IMR-90 (cell line): ENCODE measurements around the gene CFH. TPM values are rescaled to one million over a fixed set of nuclear protein-coding genes. Genes with fewer than 3 reads are reported as not detected.

Source experiments
- ATAC-seq: fragments of 200-7000 bp; cut with Tn5 transposase; 2 replicates; pipeline ENCODE4 v1.9.1; 2020; ENCODE audit warnings: low read depth, mild to moderate bottlenecking, moderate library complexity
- BruUV-seq: library from RNA; stranded (reverse); fragments of 400-500 nt; replicated peaks from 2 replicates; lab custom pipeline; 2021; lab: Mats Ljungman, UMichigan
- CTCF ChIA-PET: fragments of 300-600 bp; formaldehyde crosslinking; extraction: SDS; loops from one replicate; lab custom pipeline; 2021; ENCODE audit warnings: antibody characterized with exemption; lab: Yijun Ruan, JAX
- POLR2A ChIA-PET: fragments of 300-600 bp; sonication (Branson Sonifier 250); formaldehyde crosslinking; loops from one replicate; lab custom pipeline; 2022; ENCODE audit warnings: antibody characterized with exemption; ENCODE audit not compliant: unreplicated experiment; lab: Charles Lee
- DNase-seq: peaks from one replicate; pipeline ENCODE4 v3.0.0; 2013
- H2AFZ ChIP-seq: replicated peaks from 2 replicates; pipeline ENCODE3; 2013; ENCODE audit warnings: low read length, mild to moderate bottlenecking; ENCODE audit not compliant: poor library complexity
- H2AK5ac ChIP-seq: 2 replicates; pipeline ENCODE4 v1.6.1; 2013; ENCODE audit warnings: low read depth, low read length, inconsistent platforms
- H2AK9ac ChIP-seq: replicated peaks from 2 replicates; pipeline ENCODE3; 2013; ENCODE audit warnings: mild to moderate bottlenecking, low read depth, low read length, moderate library complexity; ENCODE audit not compliant: poor library complexity
- H2BK120ac ChIP-seq: 2 replicates; pipeline ENCODE4 v1.6.1; 2013; ENCODE audit warnings: low read depth, low read length, inconsistent platforms
- H2BK15ac ChIP-seq: 3 replicates; pipeline ENCODE4 v1.6.1; 2013; ENCODE audit warnings: low read depth, low read length, inconsistent platforms
- H2BK20ac ChIP-seq: 2 replicates; pipeline ENCODE4 v1.6.1; 2013; ENCODE audit warnings: low read depth, mild to moderate bottlenecking, inconsistent platforms, low read length, moderate library complexity
- H2BK5ac ChIP-seq: 2 replicates; pipeline ENCODE4 v1.6.1; 2013; ENCODE audit warnings: mild to moderate bottlenecking, low read depth, low read length, inconsistent platforms; ENCODE audit not compliant: poor library complexity, severe bottlenecking
- H3K14ac ChIP-seq: replicated peaks from 2 replicates; pipeline ENCODE4 v1.6.1; 2013; ENCODE audit warnings: low read depth, low read length, inconsistent platforms
- H3K18ac ChIP-seq: 2 replicates; pipeline ENCODE4 v1.6.1; 2013; ENCODE audit warnings: low read depth, low read length, control low read depth
- H3K23ac ChIP-seq: 2 replicates; pipeline ENCODE4 v1.6.1; 2013; ENCODE audit warnings: low read depth, low read length, inconsistent platforms
- H3K27ac ChIP-seq: 2 replicates; pipeline ENCODE4 v1.5.1; 2013; ENCODE audit warnings: mild to moderate bottlenecking, control low read depth, low read length; ENCODE audit not compliant: insufficient read depth
- H3K27me3 ChIP-seq: 2 replicates; pipeline ENCODE4 v1.6.1; 2013; ENCODE audit warnings: low read length; ENCODE audit not compliant: control insufficient read depth, insufficient read depth
- H3K36me3 ChIP-seq: 2 replicates; pipeline ENCODE4 v1.6.1; 2013; ENCODE audit warnings: low read length, mixed read lengths; ENCODE audit not compliant: control insufficient read depth, insufficient read depth
- H3K4ac ChIP-seq: 2 replicates; pipeline ENCODE4 v1.6.1; 2013; ENCODE audit warnings: low read depth, low read length, inconsistent platforms
- H3K4me1 ChIP-seq: 2 replicates; pipeline ENCODE4 v1.6.1; 2013; ENCODE audit warnings: low read length, mixed read lengths; ENCODE audit not compliant: control insufficient read depth, insufficient read depth
- H3K4me2 ChIP-seq: 2 replicates; pipeline ENCODE4 v1.6.1; 2013; ENCODE audit warnings: low read depth, mild to moderate bottlenecking, control low read depth, low read length, moderate library complexity
- H3K4me3 ChIP-seq: 2 replicates; pipeline ENCODE4 v1.5.1; 2013; ENCODE audit warnings: low read depth, mild to moderate bottlenecking, control low read depth, low read length, moderate library complexity; ENCODE audit not compliant: insufficient read depth
- H3K56ac ChIP-seq: 2 replicates; pipeline ENCODE4 v1.6.1; 2013; ENCODE audit warnings: low read length, inconsistent platforms; ENCODE audit not compliant: insufficient read depth; ENCODE audit errors: extremely low read depth
- H3K79me1 ChIP-seq, 2 experiments: 2 replicates each; pipeline ENCODE4 v1.6.1; 2013; ENCODE audit warnings: low read length in 2 of 2, inconsistent platforms in 1 of 2, low read depth in 1 of 2
- H3K9ac ChIP-seq: 2 replicates; pipeline ENCODE4 v1.6.1; 2013; ENCODE audit warnings: low read depth, low read length, control low read depth
- H3K9me1 ChIP-seq: 2 replicates; pipeline ENCODE4 v1.6.1; 2013; ENCODE audit warnings: low read length, inconsistent platforms; ENCODE audit not compliant: insufficient read depth
- H3K9me3 ChIP-seq: 2 replicates; pipeline ENCODE4 v1.6.1; 2013; ENCODE audit warnings: low read length; ENCODE audit not compliant: control insufficient read depth, insufficient read depth
- H4K20me1 ChIP-seq: 2 replicates; pipeline ENCODE4 v1.6.1; 2013; ENCODE audit warnings: low read length, inconsistent platforms; ENCODE audit not compliant: insufficient read depth
- H4K5ac ChIP-seq: 2 replicates; pipeline ENCODE4 v1.6.1; 2013; ENCODE audit warnings: mild to moderate bottlenecking, low read depth, low read length, control low read depth
- H4K8ac ChIP-seq, 2 experiments: 2 replicates each; pipeline ENCODE4 v1.6.1; 2013; ENCODE audit warnings: low read depth in 2 of 2, low read length in 2 of 2, control low read depth in 1 of 2, inconsistent platforms in 1 of 2
- H4K91ac ChIP-seq: 2 replicates; pipeline ENCODE4 v1.6.1; 2013; ENCODE audit warnings: low read depth, low read length, inconsistent platforms; ENCODE audit not compliant: insufficient read depth
- CEBPB ChIP-seq: IDR thresholded peaks from 2 replicates; pipeline ENCODE4 v1.6.1; 2012; ENCODE audit warnings: low read depth, low read length, improper control_type of control experiment
- CHD1 ChIP-seq: IDR thresholded peaks from 2 replicates; pipeline ENCODE4 v1.6.1; 2012; ENCODE audit warnings: low read depth, low read length, improper control_type of control experiment
- CTCF ChIP-seq: conservative IDR thresholded peaks from 2 replicates; pipeline ENCODE4 v1.5.1; 2012; ENCODE audit warnings: mild to moderate bottlenecking, low read depth, low read length, improper control_type of control experiment
- MAZ ChIP-seq: IDR thresholded peaks from 2 replicates; pipeline ENCODE4 v1.6.1; 2012; ENCODE audit warnings: low read depth, mild to moderate bottlenecking, low read length, improper control_type of control experiment, moderate library complexity, borderline replicate concordance
- POLR2A ChIP-seq: IDR thresholded peaks from 2 replicates; pipeline ENCODE4 v1.6.1; 2012; ENCODE audit warnings: mild to moderate bottlenecking, low read depth, low read length
- WGBS, 2 experiments: methylation state at CpG; one replicate each; pipeline versions ENCODE4 v1.1.5 to v1.1.7; 2013; ENCODE audit warnings: missing lambda C conversion rate in 2 of 2; ENCODE audit not compliant: insufficient read length in 1 of 2; ENCODE audit errors: extremely low coverage in 2 of 2; 5-methylcytosine and 5-hydroxymethylcytosine counted together
- dilution Hi-C: fragments of 300-500 bp; cut with HindIII; formaldehyde crosslinking; loops from one replicate; pipeline ENCODE4 v1.14.3; 2018; ENCODE audit warnings: low sequenced_read_pairs; ENCODE audit not compliant: unreplicated experiment
- in situ Hi-C: fragments of 300-500 bp; cut with MboI; formaldehyde crosslinking; loops from 3 replicates; pipeline ENCODE4 v1.14.3; 2019; ENCODE audit warnings: low sequenced_read_pairs, inconsistent platforms, mixed read lengths
- intact Hi-C: fragments of 100-400 bp; cut with micrococcal nuclease; formaldehyde crosslinking; loops from 2 replicates; pipeline ENCODE4 v1.10.0; 2022
- polyA plus RNA-seq, 3 experiments: library from polyadenylated mRNA; depleted of rRNA; stranded (reverse); fragments of >200 nt; gene quantifications; 2 replicates each; pipeline ENCODE4 v1.2.3, GENCODE V29; 2012; ENCODE audit warnings: low replicate concordance in 1 of 3
- total RNA-seq: library from RNA; depleted of rRNA; stranded (reverse); fragments of >200 nt; gene quantifications from 2 replicates; pipeline ENCODE4 v1.2.3, GENCODE V29; 2012
- TF ChIP-seq, protein P1 (sequence below): fragments of 150-350 bp; IDR thresholded peaks from 2 replicates; pipeline ENCODE4 v1.6.1; 2017; ENCODE audit warnings: mild to moderate bottlenecking, antibody characterized with exemption, low read length, low read depth

CFH gene
- total and polyA plus RNA-seq, 2 of the 4 experiments (the other 2 are of a cell fraction), result 6.3 to 12.1 TPM

DNA sequence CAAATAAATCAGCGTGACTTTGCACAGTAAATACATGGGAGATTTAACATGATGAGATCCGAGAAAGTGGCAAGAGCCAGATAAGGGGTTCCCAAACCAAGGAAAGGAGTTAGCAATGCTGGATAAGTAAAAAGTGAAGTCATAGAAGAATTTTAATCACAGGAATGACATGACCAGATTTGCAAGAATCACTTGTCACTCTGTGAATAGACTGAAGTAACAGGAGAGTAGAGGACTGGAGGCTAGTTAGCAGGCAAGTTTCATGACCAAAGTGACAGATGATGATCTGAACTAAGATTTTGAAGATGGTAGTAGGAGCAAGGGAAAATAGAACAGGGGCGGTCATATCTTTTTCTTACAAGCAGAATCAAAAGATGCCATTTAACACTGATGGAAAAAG is 8.4 kb downstream of the CFH start:
- H3K9me1 ChIP-seq, result no peaks in the 10 kb centered on the region; the same call in 1 of the 2 replicates
- no peak overlapping the region for H3K23ac ChIP-seq
- no peak overlapping the region for H3K4me2 ChIP-seq
- no peaks in the 10 kb centered on the region for H3K27me3 ChIP-seq
- BruUV-seq, result no TSS peak
- DNase-seq, result no peak
- H2BK20ac ChIP-seq, result no peak overlapping the region
- no peak overlapping the region for H3K4me3 ChIP-seq
- POLR2A ChIA-PET, result no interaction called here
- no peak overlapping the region for H2BK120ac ChIP-seq
- H2AK9ac ChIP-seq, result no peak overlapping the region
- dilution Hi-C loops, result loop anchor here (25.0 kb wide), 1 partner anchor 323 kb away; no protein-coding TSS in a partner anchor
- H2BK5ac ChIP-seq, result no peak overlapping the region
- intact Hi-C loops, result loop anchor here (2.0 kb wide), 1 partner anchor 511 kb away; no protein-coding TSS in a partner anchor
- no peak overlapping the region for H3K14ac ChIP-seq
- H4K5ac ChIP-seq, result no peak overlapping the region
- CTCF ChIA-PET, result interaction anchor here (0.6 to 1.6 kb wide), 5 partner anchors 302 to 512 kb away, joined by 3 to 9 read pairs (median 4); no protein-coding TSS in a partner anchor
- H3K79me1 ChIP-seq, result no peaks in the 10 kb centered on the region
- H3K9me3 ChIP-seq, result no peaks in the 10 kb centered on the region
- TF ChIP-seq CHD1 (no peak), POLR2A (no peak), MAZ (no peak), CEBPB (no peak), CTCF (no peak)
- TF ChIP-seq, protein P1, sequence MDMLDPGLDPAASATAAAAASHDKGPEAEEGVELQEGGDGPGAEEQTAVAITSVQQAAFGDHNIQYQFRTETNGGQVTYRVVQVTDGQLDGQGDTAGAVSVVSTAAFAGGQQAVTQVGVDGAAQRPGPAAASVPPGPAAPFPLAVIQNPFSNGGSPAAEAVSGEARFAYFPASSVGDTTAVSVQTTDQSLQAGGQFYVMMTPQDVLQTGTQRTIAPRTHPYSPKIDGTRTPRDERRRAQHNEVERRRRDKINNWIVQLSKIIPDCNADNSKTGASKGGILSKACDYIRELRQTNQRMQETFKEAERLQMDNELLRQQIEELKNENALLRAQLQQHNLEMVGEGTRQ, result no peak
- no peaks in the 10 kb centered on the region for H3K36me3 ChIP-seq
- H2BK15ac ChIP-seq, result no peak overlapping the region
- H2AFZ ChIP-seq, result no peak overlapping the region
- H3K18ac ChIP-seq, result no peak overlapping the region
- no peak overlapping the region for H3K27ac ChIP-seq
- in situ Hi-C loops, result loop anchor here (10.0 kb wide), 3 partner anchors 315 to 515 kb away; no protein-coding TSS in a partner anchor
- H3K56ac ChIP-seq, result no peak overlapping the region
- H2AK5ac ChIP-seq, result no peak overlapping the region
- H4K8ac ChIP-seq, result no peak overlapping the region
- no peaks in the 10 kb centered on the region for H3K4me1 ChIP-seq
- no peak for ATAC-seq
- no CpG with 5 or more reads among the region's 3 CpGs for WGBS, 2 experiments
- H3K4ac ChIP-seq, result no peak overlapping the region
- H4K91ac ChIP-seq, result no peak overlapping the region
- no peak overlapping the region for H3K9ac ChIP-seq
- no peaks in the 10 kb centered on the region for H4K20me1 ChIP-seq
